ENCODE data around the gene KCNH1.

Gene KCNH1

GRCh38 chr1:210848474-210848873, 285.5 kb downstream of the KCNH1 start:
- no peak for DNase-seq

- DNase-seq, result no peak
Measured at GRCh38 chr1:210841926-210842625, 291.9 kb downstream of the KCNH1 start.

DNA sequence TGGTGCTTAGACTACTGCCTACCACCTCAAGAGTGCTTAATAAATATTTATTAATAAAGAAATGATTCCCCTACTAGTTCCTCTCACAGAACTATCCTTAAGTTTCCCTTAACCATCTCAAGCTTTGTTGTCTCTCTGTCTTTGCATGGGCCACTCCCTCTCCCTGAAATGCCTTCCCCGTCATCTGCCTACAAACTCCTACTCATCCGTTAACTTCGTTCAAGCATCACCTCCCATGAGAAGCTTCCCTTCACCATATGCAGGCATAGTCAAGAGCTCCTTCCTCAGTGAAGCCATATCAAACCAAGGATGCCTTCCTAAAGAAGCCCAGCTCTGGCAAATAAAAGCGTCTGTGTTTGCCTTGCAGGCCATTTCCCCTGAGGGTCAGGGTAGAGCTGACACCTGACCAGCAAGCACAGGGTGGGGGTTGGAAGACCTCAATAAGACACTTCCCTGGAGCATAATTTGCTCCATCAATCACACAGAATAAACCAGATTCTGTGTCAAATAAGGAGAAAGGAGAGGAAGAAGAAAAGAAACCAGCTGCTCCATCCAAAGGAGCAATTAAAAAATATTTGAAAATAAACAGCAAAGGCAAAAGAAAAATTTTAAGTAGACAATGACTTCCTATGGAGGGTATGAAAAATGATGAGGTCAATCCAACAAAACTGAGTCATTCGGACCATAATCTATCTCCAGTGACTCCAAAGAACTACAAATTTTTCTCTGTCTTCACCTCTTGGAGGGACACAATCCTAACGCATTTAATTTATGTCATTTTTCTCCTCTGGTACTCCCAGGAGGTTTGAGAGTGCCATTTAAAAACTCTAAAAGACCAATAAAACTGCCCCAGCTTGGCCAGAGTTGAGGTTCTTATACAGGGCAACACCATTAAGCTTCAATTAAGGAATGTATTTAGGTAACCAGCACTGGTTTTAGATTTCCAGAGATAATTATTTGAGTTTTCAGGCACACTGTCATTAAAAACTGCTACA, 303.6 kb downstream of the KCNH1 start:
- DNase-seq, result no peak

DNA sequence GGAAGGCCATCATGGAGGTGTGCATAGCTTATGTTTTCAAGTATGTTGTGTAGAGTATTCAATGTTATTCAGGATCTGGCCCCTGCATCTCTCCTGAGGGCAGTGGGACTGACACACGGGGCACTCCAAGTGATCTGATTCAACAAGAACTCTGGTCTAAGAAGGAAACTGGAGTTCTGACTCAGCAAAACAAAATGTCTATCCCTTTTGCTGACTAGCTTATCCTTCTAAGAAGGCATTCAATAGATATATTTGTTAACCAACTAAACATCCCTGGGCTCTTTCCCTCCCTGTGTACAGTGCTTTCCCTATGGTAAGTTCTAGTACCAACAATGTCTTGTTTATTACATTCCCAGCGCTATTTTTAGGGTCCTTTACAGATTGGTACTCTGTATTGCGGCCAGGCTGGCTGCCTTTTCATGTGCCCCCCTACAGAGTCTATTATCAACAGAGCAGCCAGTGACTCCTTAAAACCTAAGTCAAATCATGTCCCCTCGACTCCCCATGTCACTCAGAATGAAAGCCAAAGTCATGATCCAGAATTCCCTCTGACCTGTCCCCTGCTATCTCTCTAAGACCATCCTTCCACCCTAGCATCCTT, 304.9 kb downstream of the KCNH1 start:
- DNase-seq, result no peak

DNA sequence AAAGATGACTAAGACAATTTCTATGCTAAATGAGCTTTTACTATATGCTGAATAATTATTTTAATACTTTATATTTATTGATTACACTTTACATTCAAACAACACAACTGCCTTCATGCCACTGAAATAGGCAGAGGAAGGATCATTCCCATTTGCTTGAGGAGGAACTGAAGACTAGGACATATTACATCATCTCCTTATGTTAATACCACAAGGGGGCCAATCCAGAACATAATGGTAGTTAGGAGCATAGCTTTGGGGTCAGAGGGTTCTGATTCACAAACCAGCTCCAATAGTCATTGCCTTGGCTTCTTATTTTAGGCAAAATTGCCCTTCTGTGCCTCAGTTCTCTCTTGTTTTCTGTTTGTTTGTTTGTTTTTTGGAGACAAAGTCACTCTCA, 306.5 kb downstream of the KCNH1 start:
- DNase-seq, result no peak

DNA sequence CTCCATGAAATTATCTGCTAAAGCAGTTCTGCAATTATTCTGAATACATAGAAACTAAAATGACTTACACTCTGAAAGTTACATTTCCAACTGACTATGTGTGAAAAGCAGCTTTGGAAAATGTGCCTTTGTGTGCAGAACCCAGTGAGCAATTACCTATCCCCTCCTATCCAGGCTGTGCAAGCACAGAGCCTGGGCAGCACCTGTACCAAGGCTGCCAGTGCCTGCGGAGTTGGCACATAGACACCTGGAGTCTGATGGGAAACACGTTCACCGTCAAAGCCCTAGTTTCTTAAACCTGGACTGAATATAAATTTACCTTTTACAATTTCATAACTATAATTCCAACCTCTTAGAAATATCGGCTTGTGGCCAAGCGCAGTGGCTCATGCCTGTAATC, 307.3 kb downstream of the KCNH1 start:
- no peak for DNase-seq

DNA sequence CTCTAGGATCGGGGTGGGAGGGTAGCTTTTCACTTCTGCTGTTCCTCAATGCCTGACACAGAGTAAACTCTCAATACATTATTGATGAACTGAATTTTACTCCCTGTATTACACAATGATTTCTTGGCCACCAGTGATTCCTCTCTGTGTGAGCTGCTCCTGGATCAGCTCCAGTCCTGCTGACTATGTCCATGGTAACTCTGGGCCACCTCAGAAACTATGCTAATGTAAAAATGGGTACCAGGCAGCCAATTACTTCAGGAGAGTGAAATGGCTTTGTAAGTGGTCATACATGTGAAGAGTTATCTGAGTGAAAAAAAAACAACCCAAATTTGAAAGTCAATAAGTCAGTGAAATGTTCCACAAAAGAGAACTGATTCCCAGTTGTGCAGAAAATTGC, 311.0 kb downstream of the KCNH1 start:
- no peak for DNase-seq

GRCh38 chr1:210822241-210822640, 311.7 kb downstream of the KCNH1 start:
- no peak for DNase-seq

- no peak for DNase-seq
Measured at GRCh38 chr1:210821615-210822014, 312.3 kb downstream of the KCNH1 start.

- DNase-seq, result no peak
Measured at GRCh38 chr1:210819266-210819665, 314.7 kb downstream of the KCNH1 start.

DNA sequence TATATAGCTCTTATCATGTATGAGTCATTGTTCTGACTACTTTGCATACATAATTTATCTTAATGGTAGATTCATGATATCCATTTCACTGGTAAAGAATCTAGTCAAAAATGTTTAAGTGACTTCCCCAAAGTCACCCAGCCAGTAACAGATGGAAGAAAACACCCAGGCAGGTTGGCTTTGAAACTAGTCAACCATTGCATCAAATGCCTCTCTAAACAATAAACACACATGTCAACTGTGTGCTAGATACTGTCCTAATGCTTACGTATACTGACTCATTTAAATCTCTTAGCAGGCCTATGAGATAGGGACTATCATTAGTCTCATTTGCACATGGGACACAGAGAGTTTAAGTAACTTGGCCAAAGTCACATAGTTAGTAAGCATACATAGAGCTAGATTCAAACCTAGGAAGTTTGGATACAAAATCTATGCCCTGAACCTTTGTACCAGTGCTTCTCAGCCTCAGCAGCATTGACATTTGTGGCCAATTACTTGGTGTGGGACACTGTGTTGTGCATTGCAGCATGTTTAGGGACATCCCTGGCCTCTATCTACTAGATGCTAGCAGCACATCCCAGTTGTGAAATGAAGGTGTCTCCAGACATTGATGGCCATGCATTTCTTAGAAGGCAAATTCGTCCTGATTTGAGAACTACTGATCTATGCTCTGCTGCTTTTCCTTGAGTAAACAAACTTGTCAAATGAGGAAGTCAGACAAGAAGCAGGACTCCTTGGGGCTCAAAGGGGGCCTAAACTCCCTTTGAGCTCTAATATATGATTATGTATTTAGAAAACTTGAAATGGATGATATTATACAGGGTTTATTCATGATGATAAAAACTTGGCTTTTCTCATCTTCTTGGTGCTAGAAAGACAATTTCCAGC, 316.3 kb downstream of the KCNH1 start:
- DNase-seq, result no peak

DNA sequence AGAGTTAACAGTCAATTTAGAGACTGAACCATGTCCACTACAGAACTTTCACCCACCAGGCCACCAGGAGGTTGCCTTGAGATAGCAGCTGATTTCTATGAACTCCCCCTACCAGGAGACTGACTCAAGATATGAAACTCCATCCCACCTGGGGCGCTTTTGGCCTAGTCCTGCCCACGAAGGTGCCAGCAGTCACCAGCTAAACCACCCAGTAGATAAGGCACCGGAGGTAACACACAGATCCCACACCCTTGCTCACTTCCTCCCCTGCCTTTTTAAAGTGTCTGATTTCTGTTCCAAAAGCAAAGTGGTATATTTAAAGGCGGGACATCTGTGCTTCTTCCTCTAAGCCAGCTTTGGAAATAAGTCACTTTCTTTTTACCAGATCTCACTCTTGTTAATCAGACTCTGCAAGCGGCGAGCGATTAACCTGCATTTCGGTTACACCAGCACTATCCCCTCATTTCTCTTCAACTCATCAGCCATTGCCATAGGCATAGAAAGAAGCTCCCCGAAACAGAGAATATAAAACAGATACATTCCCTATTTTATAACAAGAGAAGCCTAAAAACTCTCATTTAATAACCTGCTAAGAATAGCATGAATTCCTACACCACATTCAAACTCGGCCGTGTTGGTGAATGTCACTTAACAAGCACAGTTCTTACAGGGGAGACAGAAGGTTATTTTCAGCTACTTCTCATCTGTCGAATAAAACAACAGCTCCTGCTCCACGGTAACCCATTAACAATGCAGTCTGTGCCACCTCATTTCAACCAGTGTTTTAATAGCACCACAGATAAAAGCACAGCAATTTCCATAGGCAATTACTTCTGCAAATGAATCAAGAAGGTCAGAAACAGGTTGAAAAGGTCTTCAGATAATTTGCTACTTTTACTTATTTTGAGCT, 318.1 kb downstream of the KCNH1 start:
- DNase-seq, result no peak

DNA sequence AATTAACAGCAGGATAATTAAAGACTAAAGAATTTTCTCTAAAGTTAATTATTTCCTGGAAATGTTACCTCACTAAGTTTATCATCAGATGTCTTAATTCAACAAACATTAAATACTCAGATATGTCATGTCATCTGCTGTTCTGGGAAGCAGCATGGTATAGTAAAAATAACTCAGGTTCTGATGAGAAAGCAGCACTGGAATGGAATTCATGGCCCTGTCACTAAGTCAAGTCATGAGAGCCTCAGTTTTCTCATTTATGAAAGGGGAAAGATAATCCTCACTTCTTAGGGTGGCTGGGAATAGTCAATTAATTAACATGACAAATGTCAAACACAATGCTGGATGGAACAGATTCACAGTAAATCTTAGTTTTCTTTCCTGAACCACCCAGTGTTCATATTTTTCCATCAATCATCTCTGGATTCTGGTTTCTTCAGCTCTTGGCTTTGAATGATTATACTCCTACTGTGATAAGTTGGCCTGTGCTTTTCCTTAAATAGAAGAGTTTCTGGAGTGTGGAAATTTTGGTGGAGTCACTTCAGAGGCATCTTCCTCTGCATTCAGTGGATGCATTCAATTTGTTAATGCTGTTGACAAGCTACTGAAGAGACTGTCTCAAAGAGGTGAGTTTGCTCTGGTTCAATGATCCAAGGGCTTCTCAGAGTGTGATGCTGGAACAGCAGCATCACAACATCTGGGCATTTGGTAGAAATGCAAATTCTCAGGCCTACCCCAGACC, 319.4 kb downstream of the KCNH1 start:
- no peak for DNase-seq

DNA sequence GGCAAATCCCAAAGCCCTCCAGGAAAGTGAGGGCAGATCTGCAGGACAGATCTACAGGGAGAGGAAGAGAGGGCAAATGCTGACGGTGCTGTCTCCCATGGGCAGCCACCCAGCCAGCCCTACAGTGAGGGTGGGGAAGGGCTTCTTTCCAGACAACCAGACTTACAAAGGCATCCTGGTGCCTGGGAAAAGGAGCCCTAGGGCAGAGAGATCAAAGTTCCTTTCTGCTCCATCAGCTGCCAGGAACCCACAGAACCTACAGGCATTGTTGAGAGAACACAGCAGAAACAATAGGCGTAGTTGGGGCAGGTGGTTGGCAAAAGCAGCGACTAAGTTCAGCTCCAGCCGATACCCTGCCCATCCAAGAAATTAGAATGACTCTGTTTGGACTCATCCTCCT, 332.4 kb downstream of the KCNH1 start:
- DNase-seq, result no peak

DNA sequence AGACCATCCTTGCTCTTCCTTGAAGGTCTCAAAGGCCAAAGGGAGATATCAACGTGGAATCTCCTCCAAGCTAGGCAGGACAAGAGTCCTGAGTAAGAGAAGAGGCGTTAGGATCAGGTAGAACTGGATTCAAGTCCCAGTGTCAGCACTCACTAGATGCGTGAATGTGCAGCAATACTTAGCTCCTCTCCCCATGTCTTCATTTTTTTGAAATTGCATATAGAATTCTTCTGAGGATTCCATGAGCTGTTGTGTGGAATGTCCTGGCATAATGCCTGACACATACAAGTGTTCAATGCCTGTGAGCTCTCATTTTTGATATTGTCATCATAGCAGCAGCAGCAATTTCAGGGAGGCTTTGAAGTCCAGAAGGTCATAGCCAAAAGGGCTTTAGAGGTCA, 333.2 kb downstream of the KCNH1 start:
- DNase-seq, result no peak

DNA sequence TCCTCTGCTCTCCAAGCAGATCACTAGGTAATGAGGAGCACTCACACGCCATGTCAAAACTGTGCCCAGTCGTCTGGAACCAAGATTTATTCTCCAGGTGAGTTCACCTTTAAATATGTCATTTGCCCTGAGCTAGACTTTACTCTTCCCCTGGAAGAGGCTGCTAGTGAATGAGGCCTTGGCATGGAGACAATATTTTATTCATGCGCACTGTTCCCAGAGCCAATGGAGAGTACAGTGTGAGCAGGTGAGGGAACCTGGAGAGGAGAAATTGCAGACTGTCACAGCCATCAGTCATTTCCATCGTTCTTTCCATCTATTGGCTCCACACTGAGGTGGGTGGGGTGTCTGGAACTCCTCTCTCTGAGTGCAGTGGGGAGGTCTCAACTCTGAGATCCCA, 333.6 kb downstream of the KCNH1 start:
- DNase-seq, result no peak

DNA sequence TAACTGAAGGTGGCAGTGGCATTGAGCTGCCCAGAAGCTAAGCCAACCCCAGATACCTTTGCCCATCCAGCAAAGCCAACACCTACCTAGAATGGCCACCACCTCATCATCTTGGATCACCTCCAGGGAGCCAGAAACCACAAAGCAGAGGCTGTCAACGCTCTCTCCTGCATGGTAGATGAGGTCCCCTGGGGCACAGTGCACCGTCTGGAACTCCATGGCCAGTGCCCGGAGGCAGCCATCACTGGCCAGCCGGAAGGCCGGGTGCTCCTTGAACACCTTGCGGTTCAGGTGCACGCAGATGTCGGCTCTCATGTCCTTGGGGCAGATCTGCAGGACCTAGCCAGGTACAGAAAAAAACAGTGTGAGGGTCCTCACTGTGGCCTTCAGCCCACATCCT, 336.5 kb downstream of the KCNH1 start:
- DNase-seq, result no peak

GRCh38 chr1:210796421-210796820, 337.5 kb downstream of the KCNH1 start:
- DNase-seq, result no peak

GRCh38 chr1:210794445-210794844, 339.5 kb downstream of the KCNH1 start:
- DNase-seq, result no peak

- no peak for DNase-seq
Measured at GRCh38 chr1:210792250-210793102, 341.5 kb downstream of the KCNH1 start.

Data from CD4-positive, alpha-beta T cell treated with Interleukin-4 for 4 hours (primary cell).